T-helper 9 cell (primary cell): Measurements from ENCODE around the gene CREB3L1.

Source experiments
- DNase-seq: peaks from one replicate; pipeline ENCODE4 v3.0.0-alpha.2; 2020

CREB3L1 gene

DNA sequence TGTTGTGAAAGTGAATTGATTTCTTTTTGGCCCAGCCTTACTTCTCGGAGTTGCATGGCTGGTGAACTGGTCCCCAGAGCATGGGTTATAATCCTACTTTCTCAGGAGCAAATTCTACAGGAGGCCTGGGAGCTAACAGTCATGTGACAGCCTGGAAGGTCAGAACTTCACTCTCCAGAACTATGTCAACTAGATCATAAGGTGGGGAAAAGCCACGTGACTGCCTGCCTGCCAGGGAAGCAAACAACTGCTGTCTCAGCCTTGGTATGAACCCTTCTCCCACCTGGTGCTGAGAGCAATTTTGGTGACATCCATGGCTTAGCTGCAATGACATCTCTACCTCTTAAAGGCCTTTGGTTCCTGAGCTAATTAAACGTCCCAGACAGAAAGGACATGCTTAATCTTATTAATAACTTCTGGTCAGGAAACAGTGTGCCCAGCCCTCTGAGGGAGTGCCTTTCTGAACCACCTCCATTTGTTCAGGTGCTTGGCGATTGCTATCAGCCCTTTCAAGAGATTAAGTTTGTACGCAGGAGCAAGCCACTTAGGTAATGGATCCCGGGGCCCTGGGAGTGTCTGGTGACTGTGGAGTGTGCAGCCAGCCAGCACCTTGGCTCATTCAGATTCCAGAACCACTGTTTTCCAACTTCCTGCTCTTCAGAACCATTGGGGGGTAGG lies 1.4 kb upstream of the CREB3L1 start:
- DNase-seq: no peak

DNA sequence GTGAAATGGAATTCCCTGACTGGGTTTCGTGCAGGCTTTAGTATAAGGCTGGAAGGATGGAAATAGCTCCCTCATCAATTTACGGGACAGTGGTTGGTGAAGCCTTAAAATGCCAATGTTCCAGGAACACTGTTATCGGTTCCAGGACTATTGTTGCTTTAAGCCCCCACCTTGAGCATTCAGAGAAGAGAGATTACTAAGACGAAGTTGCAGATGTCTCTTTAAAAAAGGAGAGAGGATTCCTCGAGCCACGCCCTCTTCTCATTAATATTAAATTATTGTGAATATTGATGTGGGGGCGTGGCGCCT lies 195 bp upstream of the CREB3L1 start:
- no peak for DNase-seq

DNA sequence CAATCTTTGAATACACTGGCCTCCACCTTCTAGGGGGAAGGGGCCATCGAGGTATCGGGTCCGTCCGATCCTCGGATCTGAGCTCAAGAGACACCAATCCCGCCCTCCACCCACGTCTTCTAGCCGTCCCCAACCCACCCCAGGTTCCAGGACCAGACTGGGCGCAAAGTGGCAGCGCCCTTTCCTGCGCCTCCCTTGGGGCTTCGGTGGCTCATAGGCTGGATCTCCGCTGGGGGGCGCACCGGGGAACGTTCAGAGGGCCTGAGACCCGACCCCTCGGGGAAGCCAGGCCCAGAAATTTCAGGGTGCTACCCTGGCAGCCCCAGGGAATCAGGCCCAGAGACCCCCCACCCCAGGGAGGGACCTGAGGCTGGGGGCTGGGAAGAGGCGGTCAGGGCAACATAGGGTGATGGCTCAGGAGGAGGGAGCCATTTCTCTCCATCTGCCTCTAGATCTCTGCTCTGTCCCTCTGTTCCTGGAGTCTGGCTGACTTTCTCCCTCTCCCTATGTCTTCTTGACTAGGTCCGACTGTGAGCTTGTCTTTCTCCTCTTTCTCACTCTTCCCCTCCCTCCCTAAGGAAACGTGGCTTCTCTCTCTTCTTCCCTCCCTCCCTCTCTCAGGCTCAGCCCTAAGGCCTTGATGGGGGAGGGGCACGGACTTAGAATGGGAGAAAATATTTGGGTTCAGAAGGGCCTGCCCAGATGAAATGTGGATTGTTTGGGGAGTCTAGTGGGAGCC lies 1.1 kb downstream of the CREB3L1 start:
- DNase-seq: peak; percentile 15

DNA sequence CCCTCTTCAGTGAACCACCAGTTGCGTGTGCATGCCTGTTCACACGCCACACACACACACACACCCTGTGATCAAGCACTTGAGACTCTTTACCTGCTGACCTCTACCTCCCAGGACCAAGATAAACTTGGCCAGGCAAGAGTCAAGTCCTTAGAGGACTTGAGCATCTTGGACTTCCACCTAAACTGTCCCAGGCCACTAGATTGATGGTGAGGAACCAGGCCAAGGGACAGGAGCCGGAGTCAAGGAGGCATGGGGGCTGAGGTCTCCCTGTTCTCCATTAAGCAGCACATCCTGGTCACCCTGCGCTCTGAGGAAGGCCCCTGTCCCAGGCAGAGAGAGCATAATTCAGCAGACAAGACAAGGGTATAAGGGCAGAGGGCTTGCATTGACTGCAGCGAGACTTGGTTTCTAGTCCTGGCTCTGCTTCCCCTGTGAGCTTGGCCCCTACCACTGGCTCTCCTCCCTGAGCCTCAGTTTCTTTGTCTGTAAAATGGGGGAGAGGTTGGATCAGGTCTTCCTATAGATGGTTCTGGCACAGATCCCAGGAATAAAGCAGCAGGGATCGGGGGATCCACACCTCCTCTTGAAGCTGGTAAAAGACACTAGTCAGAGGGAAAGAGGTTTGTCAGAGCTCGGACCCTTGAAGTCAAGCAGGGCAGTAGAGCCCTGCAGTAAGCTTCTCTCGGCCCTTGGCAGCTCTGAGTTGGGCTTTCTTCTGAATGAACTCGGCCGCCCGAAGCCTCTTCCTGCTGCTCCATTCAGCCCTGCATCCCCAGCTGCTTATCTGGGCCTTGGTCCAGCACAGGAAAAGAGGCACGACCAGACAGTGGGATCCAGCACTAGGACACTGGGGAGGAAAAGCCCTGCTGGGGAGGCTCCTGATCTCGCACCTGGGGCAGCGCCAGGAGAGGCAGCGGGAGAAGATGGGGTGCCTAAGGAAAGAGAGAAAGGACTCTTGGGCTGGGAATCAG lies 2.0 kb downstream of the CREB3L1 start:
- DNase-seq: no peak

DNA sequence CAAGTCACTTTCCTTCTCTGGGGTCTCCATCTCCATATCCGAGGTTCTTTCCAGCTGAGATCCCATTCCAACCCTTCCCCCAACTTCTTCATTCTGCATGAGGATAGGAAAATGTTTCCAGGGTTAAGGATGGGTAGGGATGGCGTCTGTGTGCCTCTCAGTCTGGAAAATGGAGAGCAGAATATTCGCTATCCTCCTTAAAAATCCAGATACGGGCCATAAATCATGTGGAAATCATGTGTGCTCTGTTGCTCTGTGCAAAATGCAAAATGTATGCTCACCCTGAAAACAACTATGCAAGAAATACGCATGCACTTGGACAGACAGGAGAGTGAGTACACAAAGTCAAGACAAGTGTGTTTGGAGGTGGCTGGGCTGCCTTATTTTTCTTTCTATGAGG lies 3.2 kb downstream of the CREB3L1 start:
- no peak for DNase-seq

DNA sequence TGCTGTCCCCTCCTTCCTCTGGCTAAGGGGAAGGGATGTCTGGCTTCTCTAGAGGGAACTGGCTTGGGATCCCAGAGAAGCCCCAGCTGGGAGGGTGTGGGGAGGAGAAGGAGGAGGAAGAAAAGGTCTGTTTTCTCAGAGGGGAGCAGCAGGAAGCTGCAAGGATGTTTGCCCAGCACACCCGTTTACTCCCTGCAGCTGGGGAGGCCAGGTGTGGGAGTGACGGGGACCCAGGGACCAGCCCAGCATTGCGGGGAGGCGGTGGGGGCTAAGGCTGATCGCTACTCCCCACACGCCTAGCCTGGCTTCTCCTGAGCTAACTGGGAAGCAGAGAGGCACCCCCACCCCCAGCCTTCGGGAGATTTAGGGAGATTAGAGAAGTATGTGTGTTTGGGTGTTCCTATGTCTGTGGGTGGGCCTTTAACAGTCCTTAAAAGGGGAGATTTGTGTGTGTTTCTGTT lies 3.9 kb downstream of the CREB3L1 start:
- no peak for DNase-seq

DNA sequence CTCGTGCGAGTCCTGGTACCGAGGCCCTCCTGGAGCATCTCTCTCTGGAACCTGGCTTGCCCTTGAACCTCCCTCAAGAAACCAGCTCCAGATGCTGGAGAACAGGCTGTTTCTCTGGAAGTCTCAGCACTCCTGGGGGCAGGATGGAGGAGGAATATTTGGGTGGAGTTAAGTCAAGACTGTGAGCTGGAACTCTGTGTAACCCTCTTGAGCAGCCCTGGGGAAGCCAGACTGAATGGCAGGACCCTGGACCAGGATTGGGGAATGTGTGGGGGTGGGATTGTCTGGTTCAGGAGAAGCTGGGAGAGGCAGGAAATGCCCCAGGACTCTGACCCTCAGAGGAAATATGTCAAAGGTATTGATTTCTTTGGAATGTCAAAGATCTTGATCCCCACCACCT lies 7.7 kb downstream of the CREB3L1 start:
- no peak for DNase-seq

DNA sequence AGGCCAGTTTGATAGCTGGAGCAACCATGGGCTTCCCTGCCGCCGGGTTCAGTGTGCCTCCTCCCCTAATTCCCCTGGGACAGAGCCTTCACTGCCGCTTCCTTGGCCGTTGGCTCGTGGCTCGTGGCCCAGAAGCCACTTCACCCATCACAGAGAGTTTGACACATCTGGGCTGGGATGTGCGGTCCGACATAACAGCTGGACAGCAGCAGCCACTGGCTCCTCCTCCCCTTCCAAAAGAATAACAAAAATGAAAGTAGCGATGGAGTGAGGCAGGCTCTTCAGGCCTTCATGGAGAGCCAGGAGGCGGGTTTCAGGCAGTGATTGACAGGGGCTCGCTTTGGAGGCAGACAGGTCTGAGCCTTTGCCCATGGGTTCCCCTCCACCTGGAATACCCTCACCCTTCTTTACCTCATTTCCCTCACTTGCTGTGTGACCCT lies 8.2 kb downstream of the CREB3L1 start:
- DNase-seq: no peak

DNA sequence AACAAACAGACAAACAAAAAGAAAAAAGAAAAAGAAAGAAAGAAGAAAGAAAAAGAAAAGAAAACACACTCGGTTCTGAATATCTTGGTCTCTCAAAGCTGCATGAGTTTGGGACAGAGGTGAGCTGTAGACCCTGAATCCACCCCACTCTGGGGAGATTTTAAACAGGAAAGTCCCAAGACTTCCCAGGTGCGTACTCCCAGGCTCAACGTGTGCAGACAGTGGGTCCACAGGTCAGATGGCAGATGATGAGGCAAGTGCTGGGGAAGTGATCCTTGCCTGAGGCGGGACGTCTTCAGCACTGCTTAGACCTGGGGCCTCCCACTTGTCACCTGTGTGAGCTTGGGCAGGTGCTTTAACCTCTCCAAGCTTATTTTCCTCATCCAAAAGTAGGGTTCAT lies 9.3 kb downstream of the CREB3L1 start:
- no peak for DNase-seq

DNA sequence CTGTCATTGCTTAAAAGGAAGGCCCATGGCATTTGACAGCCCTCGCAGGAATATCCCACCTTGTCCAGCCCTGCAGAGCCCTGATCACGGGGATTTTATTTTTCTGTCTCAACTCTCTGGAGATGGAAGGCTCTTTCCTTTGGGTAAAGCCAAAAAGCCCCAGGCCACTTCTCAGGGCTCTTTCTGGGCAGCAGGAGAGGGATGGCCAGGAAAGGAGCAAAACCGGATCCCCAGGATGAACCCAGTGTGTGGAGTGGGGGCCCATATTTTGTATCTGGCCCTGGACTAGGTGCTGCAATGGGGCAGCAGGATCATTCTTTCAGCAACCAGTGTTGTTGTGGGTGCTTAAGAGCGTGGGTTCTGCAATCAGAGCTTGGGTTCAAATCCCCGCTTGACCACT lies 11.0 kb downstream of the CREB3L1 start:
- no peak for DNase-seq

DNA sequence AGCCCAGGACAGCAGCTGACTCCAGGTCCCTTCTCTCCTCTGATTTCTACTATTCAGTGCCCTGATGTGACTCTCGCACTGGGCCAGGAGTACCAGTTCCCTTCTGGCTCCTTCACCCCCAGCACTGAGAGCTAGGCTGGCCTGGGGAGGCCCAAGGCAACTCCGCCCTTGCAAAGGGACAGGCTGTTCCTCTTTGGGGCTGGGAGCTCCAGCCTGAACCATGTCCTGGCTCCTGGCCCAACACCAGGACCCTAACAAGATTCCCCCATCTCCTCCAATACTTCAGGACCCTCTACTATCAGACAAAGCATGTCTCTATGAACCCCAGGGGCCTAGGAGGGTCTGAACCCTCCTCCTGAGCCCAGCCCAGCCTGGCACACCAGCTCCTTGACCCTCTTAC lies 12.5 kb downstream of the CREB3L1 start:
- no peak for DNase-seq

DNA sequence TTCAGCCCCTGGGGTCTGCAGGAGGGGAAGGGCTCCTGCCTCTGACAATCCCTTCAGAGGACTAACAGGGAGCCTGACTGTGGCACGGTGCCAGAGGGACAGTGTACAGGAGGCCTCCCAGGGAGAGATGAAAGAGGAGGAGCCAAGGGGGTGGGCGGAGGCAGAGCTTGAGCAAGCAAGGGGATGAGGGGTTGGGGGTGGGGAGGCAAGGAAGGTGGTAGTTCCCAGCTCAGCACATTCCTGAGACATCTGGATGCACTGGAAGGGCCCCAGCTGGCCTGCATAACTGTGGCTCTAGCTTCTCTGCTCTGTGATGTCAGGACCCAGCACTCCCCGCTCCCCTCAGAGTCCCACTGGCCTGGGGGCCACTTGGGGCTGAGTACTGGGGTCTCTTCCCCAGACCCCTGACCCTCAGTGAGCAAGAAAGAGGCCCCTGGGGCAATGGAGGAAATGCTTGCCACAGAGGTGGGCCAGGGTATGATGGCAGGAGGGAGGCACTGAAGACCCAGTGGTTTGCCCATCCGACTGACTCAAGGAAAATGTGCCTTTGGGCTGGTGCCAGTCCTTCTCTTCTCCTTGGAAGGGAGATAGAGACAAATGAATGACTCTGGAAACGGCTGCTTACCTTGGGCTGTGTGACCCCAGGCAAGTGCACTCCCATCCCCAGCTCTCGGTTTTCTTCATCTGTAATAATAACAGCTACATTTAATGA lies 13.3 kb downstream of the CREB3L1 start:
- no peak for DNase-seq

DNA sequence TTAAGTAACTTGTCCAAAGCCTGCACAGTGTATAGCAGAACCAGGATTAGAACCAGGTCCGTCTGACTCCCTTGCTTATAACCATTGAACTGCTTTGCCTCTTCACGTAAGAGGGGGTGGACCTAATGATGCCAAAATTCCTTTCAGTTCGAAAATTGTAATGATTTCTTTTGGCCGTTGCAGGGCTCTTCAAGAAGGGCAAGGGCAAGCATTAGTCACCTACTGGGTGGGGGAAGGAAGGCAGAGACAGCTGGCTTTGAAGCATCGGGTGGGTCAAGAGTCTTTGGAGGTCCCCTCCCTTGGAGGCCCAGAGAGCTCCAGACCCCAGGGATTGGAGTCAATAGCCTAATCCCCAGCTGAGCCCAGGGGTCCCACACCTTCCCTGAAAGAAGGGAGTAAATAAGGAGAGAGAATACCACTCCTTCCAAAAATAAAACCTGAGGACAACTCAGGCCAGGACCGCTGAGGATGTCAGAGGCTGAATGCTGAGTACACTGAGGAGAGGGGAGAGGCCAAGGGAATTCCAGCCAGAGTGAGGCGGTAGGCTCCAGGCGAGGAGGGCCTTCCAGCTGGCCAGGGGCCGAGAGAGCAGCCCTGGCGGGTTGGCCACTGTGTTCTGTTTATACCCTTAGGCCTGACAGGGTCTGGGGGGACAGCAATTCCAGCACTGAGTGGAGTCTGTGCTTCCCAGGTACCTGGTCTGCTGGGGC lies 14.1 kb downstream of the CREB3L1 start:
- no peak for DNase-seq

DNA sequence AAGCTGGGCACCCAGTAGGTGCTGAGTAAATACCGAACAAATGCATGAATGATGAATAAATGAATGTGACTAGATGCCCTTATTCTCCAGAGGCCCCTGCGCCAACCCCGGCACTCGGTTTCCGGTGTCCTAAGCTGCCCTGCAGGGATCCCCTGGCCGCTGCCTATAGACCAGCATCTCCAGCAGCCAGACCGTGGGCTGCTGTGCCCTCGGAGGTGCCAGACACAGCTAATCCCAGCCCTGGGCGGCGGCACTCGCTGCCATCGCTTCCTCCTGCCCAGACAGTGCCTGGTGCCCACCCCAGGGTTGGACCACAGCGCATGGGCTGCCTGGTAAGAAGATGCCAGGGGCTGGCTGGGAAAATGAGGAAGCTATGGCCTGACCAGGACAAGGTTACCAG lies 15.6 kb downstream of the CREB3L1 start:
- DNase-seq: no peak

DNA sequence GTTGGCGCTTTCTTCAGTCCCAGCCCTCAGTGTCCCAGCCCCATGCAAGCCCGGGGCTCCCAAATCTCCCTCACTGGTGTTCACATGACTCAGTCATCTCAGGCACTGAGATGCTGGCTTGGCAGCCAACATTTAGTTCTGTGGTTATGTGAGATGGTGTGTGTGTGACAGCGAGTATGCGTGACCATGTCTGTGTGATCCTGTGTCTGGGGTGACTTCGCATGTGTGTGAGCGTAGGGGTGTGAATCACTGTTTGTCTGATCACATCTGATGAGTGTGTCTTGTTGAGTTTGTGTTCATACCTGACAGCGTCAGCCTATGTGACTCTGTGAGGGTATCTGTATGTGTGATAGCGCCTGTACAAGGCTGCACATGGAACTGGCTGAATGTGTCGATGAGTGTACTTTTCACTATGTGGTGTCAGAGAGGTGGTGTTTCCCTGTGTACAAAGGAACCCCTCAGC lies 16.2 kb downstream of the CREB3L1 start:
- no peak for DNase-seq

DNA sequence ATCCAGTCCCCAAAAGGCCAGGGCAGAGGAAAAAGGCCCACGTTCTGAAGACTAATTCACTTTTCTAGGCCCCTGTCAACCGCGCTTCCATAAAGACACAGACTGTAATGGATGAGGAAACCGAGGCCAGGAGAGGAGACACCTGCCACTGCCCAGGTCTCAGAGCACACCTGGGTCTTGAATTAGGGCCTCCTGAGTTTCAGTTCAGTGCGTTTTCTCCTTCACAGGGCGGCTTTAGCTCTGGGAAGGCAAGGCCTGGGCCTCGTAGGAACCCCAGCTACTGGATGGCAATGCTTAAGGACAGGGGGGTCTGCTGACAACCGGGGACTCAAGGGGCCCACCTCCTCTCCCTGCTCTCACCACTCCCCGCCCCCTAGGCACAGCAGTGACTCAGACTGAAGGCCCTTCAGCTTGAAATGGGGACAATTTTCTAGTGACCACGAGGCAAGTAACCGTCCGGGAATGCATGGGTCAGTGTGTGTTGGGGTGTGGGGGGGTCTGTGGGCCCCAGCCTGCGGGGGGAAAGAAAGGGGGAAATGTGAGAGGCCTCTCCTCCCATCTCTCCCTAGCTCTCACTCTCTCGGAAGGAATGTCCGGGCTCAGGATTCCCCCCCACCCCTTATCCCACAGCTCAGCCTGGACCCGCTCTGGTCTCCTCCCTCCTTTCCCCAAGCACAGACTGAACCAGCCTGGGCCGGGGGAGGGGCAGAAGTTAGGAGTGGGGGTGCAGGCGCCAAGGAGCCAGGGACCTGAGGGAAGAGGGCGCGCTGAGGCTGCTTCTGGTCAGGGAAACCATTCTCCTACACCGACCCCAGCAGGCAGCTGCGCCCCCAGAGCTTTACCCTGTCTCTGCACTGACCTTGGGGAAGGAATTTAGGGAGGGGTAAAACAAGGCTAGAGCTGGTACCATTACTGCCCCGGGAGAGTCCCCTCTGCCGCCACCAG lies 17.2 kb downstream of the CREB3L1 start:
- no peak for DNase-seq

DNA sequence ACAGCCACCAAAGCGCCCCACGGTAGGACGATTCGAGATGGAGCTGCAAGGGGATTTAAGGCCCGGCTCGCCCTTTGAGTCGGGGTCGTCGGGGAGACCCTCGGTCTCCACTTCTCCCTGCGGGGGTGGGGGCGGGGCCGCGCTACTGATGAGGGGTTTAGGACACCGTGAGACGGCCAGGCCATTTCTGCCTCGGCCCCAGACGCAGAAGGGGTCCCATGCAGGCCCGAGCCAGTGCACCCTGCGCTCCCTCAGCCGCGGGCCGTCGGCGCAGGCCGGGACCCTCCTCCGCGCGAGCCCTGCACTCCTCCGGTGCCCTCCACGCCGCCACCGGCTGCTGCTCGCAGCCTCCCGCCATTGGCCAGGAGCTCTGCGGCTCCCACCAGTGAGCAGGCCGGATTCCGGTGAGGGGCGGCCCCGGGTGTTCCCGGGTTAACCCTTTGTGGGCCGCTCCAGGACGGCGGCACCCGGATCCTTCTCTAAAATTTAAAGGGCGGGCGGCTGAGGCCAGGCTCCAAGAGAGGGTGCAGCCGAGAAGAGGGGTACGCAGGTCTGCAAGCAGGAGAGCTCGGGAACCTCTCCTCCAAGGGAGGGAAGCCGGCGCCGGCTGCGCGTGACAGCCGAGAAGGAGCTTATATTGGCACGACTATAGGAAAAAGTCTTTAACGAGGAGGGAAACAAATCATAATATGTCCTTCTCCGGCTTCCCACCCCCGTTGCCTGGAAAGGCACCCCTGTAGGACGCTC lies 18.0 kb downstream of the CREB3L1 start:
- DNase-seq: peak; percentile 62

DNA sequence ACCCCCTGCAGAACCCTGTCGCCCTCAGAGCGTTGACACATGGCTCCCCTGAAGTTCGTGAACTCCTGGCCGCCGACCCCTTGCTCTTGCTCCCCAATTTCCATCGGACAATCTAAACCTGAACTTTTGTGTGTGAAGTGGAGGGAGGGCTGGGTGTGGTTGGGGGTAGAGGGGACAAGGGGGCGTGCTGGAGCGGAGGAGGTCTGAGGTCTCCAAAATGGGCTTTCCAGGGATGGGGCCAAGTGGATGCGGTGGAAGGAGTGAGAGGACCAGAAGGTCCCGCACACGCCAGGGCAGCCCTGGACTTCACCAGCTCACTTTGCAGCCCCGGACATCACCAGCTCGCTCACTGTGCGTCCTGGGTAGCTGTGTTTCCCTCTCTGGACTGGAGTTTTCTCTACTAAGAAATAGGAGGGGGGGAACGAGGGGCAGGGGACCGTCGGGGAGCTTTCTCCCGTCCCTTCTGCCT lies 18.6 kb downstream of the CREB3L1 start:
- no peak for DNase-seq

DNA sequence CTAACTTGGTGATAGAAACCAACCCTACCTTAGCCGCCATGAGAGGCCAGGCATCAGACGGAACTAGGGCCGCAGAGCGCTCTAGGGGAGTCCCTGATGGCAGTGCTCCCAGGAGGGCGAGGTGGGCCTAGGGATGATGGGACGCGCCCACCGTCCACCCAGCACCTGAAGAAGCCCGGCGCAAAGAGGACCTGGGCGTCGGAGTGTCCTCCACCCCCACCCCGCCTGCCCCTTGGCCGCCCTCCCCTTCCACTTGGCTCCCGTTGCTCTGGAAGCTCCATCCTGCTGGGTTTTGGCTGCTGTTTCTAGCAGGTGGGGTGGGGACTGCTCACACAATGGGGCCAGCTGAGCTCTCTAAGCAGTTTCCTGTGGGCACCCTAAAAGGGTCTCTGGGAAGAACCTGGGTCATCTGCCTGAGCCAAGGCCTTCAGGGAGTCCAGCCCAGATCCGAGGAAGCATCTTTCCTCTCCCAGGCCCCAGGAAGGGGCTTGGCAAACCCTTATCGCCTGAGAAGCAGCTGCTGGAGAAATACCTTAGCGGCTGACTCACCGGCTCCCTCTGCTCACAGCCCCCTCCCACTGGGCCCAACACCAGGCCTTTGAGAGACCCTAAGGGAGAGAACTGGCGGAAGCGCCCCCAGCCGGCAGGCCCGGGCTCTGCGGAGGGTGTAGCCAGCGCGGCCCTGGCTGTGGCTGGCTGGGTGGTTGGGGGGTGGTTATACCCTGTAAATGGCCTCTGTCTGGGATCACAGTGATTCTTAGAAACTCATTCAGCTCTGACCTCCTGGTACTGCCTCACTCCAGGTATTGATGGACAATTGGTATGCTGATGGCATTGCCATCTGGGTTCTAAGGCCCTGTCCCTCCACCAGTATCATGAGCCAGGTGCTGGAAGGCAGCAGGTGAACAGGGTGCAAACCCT lies 19.3 kb downstream of the CREB3L1 start:
- DNase-seq: no peak
